Measurements from ENCODE around the gene FBXO31. TPM values are rescaled to one million over a fixed set of nuclear protein-coding genes. Genes with fewer than 3 reads are reported as not detected.

FBXO31 gene
- total and polyA plus RNA-seq, 2 of the 13 experiments (the other 11 are each of a cell fraction or from before 2014, with no cell fraction given) = 92.4 to 101 TPM

DNA sequence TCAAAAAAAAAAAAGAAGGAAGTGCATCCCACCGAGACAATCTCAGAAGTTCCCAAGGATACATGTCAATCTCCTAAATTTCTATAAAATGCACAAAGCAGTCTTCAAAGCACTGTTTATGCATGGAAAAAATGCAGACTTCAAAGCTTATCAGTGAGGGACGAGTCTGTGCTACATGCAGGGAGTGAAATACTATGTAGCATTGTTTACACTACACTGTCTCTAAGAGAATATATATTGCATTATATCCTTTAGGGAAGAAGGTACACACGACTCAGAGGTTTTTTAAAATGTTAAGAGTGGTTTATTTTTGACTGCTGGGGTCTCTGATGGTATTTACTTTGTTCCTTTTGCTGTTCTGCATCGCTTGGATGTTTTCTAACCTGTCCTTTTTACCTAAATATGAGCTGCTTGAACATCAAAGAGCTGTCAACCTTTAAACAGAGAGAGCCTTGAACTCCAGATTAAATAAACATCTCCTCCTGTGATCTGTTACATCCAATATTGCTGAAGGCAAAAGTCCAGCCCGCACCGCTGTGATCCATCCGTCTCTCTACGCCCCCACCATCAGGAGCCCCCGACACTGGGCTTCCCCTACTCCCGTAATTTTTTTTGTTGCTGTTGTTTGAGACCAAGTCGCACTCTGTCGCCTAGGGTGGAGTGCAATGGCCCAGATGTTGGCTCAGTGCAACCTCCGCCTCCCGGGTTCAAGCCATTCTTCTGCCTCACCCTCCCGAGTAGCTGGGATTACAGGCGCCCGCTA is 1.4 kb downstream of the FBXO31 start (continued):
- TF ChIP-seq ZBED4 (CRISPR knock-in tag; IDR thresholded peaks at IDR 0.05; ENCODE audit: borderline replicate concordance) (peak; percentile 73; the same call in 1 of the 2 replicates), EEA1 (CRISPR knock-in tag; IDR thresholded peaks at IDR 0.05; ENCODE audit: borderline replicate concordance) (no peak), MATR3 (CRISPR knock-in tag; IDR thresholded peaks at IDR 0.05) (no peak), HCFC1 (IDR thresholded peaks at IDR 0.05; ENCODE audit: low read depth, low read length) (no peak; the same call in 1 of the 2 replicates), SP4 (CRISPR knock-in tag; IDR thresholded peaks at IDR 0.05) (no peak), MZF1 (CRISPR knock-in tag; IDR thresholded peaks at IDR 0.05; ENCODE audit: borderline replicate concordance) (0 out of 2 replicates have a peak, but pooled peaks have one; percentile 13), ATF4 (CRISPR knock-in tag; IDR thresholded peaks at IDR 0.05) (peak in 1 of 2 experiments; percentile 79; a peak in 1 of 4 replicates), ZNF234 (CRISPR knock-in tag; conservative IDR thresholded peaks at IDR 0.05) (no peak), ZNF577 (CRISPR knock-in tag; IDR thresholded peaks at IDR 0.05; ENCODE audit: borderline replicate concordance, low read depth) (0 out of 2 replicates have a peak, but pooled peaks have one; percentile 55), ZBTB14 (CRISPR knock-in tag; IDR thresholded peaks at IDR 0.05) (no peak; the same call in 1 of the 2 replicates), ZNF317 (CRISPR knock-in tag; IDR thresholded peaks at IDR 0.05) (0 out of 2 replicates have a peak, but pooled peaks have one; percentile 29), ZNF343 (CRISPR knock-in tag; IDR thresholded peaks at IDR 0.05) (peak; percentile 88), IKZF4 (CRISPR knock-in tag; IDR thresholded peaks at IDR 0.05; ENCODE audit: borderline replicate concordance, low read depth, not compliant biosample characterization) (no peak), NCOA5 (CRISPR knock-in tag; IDR thresholded peaks at IDR 0.05) (no peak), SMAD3 (CRISPR knock-in tag; IDR thresholded peaks at IDR 0.05) (peak; percentile 97), REL (CRISPR knock-in tag; conservative IDR thresholded peaks at IDR 0.05) (no peak; the same call in 1 of the 2 replicates), SMARCE1 (IDR thresholded peaks at IDR 0.05; ENCODE audit: borderline replicate concordance) (no peak), FIP1L1 (IDR thresholded peaks at IDR 0.05; ENCODE audit: borderline replicate concordance, insufficient read depth, low read depth, low read length) (no peak), SRSF4 (IDR thresholded peaks at IDR 0.05; ENCODE audit: low read depth, low read length, poor library complexity, severe bottlenecking) (no peak), SP1 (IDR thresholded peaks at IDR 0.05) (no peak), SP1 (CRISPR knock-in tag; IDR thresholded peaks at IDR 0.05) (peak; percentile 29; the same call in 1 of the 2 replicates), ZNF556 (CRISPR knock-in tag; IDR thresholded peaks at IDR 0.05; ENCODE audit: borderline replicate concordance) (peak; percentile 94; the same call in 1 of the 2 replicates), ZBTB7A (CRISPR knock-in tag; IDR thresholded peaks at IDR 0.05) (peak; percentile 54; the same call in 1 of the 2 replicates), PCBP2 (optimal IDR thresholded peaks at IDR 0.05; ENCODE audit: low read depth, low read length, poor library complexity, severe bottlenecking) (no peak)

Measured in HepG2 (cell line).